GM12865 (cell line): ENCODE results near the gene PRDX5.

ENCODE experiments used
- DNase-seq: peaks from one replicate; pipeline ENCODE4 v3.0.0; 2010; ENCODE audit warnings: low read depth
- H3K4me3 ChIP-seq: 2 replicates; pipeline ENCODE4 v1.5.1; 2011; ENCODE audit warnings: mild to moderate bottlenecking, low read depth, low read length, control low read depth
- CTCF ChIP-seq: IDR thresholded peaks from 2 replicates; pipeline ENCODE4 v1.5.1; 2011; ENCODE audit warnings: low read length, control low read depth, low read depth, inconsistent platforms; ENCODE audit not compliant: insufficient read depth; ENCODE audit errors: missing control alignments

Gene PRDX5

GRCh38 chr11:64291262-64291751, 26.6 kb upstream of the PRDX5 start, which contains the start of gene KCNK4:
KCNK4 (plus strand) TSS chr11:64291302; CDS start chr11:64293019, 1,717 bp downstream.
- no peak for DNase-seq
- TF ChIP-seq CTCF = no peak
- H3K4me3 ChIP-seq = no peak within 1 kb of the TSS

GRCh38 chr11:64291752-64292459, 26.0 kb upstream of the PRDX5 start:
- no peak overlapping the region for H3K4me3 ChIP-seq
- no peak for DNase-seq
- no peak for TF ChIP-seq CTCF

GRCh38 chr11:64292460-64293254, 25.3 kb upstream of the PRDX5 start:
- no peak overlapping the region for H3K4me3 ChIP-seq
- no peak for DNase-seq
- no peak for TF ChIP-seq CTCF

- TF ChIP-seq CTCF = no peak
- no peak overlapping the region for H3K4me3 ChIP-seq
- no peak for DNase-seq
These were observed 23.1 kb upstream of the PRDX5 start for GRCh38 chr11:64294774-64295173.

GRCh38 chr11:64295760-64296159, 22.2 kb upstream of the PRDX5 start:
- no peak for DNase-seq
- TF ChIP-seq CTCF = no peak
- H3K4me3 ChIP-seq = no peak overlapping the region

- H3K4me3 ChIP-seq = no peak overlapping the region
- DNase-seq = no peak
- no peak for TF ChIP-seq CTCF
These were observed 21.7 kb upstream of the PRDX5 start for GRCh38 chr11:64296236-64296635.
